ENCODE data around the gene THEMIS.
A peak's percentile ranks its signal among the peaks of the same experiment; 100 is the strongest.
"Not testable (repeated sequence)": the region's sequence is repeated elsewhere in the genome, so short reads cannot be mapped to it uniquely, and the experiment has no call there.

Gene THEMIS

GRCh38 chr6:127690588-127690987 is 210.3 kb downstream of the THEMIS start:
- no peak overlapping the region for H3K4me3 ChIP-seq (ENCODE audit: low read length)
- no peak for TF ChIP-seq CTCF (conservative IDR thresholded peaks at IDR 0.05; ENCODE audit: low read depth, low read length)
- DNase-seq (ENCODE audit: low read depth), result no peak

GRCh38 chr6:127690092-127690491 is 210.8 kb downstream of the THEMIS start:
- peak; percentile 86 for TF ChIP-seq CTCF (conservative IDR thresholded peaks at IDR 0.05; ENCODE audit: low read depth, low read length)
- DNase-seq (ENCODE audit: low read depth), result no peak

GRCh38 chr6:127687490-127687889 is 213.4 kb downstream of the THEMIS start:
- H3K4me3 ChIP-seq (ENCODE audit: low read length); DNase-seq (ENCODE audit: low read depth): not testable (repeated sequence)

More at GRCh38 chr6:127690092-127690491, 210.8 kb downstream of the THEMIS start:
- H3K4me3 ChIP-seq (ENCODE audit: low read length), result no peak overlapping the region

GRCh38 chr6:127686084-127686483 is 214.8 kb downstream of the THEMIS start:
- TF ChIP-seq CTCF (conservative IDR thresholded peaks at IDR 0.05; ENCODE audit: low read depth, low read length), result no peak
- H3K4me3 ChIP-seq (ENCODE audit: low read length), result no peak overlapping the region
- DNase-seq (ENCODE audit: low read depth), result no peak

GRCh38 chr6:127684501-127684900 is 216.4 kb downstream of the THEMIS start:
- DNase-seq (ENCODE audit: low read depth), result no peak
- no peak for TF ChIP-seq CTCF (conservative IDR thresholded peaks at IDR 0.05; ENCODE audit: low read depth, low read length)
- no peak overlapping the region for H3K4me3 ChIP-seq (ENCODE audit: low read length)

Measured in retinal pigment epithelial cell (primary cell).